GM19035 (cell line): ENCODE results near the gene IRF7.

Experiments
- ATAC-seq: cut with Tn5 transposase; IDR thresholded peaks from one replicate; pipeline ENCODE4 v1.9.1; 2021; ENCODE audit not compliant: unreplicated experiment

IRF7 gene

DNA sequence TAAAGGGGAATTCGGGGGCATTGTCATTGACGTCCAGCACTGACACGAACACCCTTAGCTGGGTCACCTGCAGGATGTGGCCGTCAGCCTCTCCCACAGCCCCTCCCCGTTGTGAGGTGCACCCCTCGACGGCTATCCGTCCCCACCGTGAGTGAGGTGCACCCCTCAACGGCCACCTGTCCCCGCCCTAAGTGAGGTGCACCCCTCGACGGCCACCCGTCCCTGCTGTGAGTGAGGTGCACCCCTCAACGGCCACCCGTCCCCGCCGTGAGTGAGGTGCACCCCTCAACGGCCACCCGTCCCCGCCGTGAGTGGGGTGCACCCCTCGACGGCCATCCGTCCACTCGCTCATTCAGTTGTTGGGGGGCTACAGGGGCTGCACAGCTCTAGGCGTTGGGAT is 6.1 kb upstream of the IRF7 start:
- no peak for ATAC-seq

GRCh38 chr11:620935-621814 is 5.4 kb upstream of the IRF7 start:
- no peak for ATAC-seq

DNA sequence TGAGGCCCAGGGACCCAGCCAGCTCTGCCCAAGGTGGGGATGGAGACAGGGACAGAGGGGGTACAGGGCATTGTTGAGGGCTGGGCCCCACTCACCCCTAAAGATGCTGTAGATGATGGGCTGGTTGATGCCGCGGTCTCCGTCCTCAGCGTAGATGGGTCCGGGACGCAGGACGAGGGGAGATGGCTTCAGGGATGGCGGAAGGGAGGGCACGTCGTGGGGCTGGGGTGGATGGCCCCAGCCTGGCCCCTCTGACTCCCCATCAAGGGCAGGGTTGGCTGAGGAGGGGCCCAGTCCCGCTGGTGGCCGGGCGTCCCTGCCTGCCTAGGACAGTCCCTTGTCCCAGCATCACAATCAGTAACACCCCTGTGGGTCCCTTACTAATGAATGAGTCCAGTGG is 4.5 kb upstream of the IRF7 start:
- no peak for ATAC-seq

- no peak for ATAC-seq
Measured at GRCh38 chr11:619628-620050, 3.9 kb upstream of the IRF7 start.

DNA sequence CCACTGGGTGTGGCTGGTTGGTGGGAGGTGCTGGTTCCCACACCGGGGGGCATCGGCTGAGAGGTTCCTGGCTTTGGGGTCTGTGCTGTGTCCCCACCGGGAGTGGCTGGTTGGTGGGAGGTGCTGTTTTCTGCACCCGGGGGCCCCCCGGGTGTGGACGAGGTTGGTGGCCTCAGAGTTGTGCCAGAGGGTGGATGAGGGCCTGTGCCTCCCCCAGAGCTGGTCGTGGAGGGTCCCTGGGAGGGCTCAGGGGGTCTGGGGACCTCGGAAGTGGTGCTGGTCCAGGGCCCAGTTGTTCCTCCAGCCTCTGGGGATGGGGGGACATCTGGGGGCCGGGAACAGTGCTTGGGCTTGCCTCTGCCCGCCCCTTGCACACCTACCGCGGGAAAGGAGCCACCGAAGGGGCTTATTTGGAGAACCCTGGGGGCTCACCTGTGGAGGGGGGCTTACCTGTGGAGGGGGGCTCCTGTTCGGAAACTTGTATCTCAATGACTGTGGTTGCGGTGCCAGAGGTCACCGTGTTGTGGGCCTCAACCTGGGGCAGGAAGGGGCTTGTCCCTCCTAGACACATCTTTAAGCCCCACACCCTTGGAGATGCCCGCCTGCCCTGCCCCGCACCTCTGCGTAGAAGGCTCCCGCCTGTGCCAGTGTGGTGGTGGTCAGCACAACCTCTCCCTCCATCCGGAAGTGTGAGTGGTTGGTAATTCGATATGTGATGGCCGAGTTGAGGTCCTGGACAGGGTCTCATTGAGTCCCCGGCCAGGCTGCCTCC is 3.3 kb upstream of the IRF7 start:
- no peak for ATAC-seq

DNA sequence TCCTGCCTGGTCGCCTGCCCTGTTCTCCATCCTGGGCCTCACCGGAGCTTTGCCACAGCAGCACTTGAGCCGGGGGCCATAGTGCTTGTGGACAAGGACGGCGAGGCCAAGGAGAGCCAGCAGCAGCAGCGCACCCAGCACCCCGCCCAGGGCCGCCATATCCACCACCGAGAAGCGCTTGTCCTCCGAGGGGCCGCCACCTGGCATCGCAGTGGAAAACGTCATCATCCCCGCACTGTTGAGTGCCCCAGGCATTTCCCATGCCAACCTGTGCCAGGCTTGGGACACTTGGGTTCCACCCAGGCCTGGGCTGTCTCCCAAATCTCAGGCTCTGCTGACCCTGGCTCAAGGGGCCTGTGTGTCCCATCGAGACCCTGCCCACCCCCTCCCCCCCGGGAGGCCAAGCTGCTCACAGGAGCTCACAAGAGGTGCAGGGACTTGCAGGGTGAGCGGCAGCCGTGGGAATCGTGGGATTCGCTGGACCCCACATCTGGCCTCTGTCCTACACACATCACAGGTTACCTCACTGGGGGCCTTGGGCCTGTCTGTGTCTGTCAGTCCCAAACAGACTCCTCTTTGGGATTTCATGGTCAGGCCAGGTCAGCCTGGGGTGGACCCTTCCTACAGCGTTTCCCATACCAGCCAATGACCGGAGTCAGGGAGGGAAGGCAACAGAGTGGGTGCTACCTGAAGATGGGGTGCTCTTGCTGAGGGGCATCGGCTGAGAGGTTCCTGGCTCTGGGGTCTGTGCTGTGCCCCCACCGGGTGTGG is 2.3 kb upstream of the IRF7 start:
- ATAC-seq, result no peak

GRCh38 chr11:617199-617911 is 1.6 kb upstream of the IRF7 start:
- ATAC-seq, result no peak

DNA sequence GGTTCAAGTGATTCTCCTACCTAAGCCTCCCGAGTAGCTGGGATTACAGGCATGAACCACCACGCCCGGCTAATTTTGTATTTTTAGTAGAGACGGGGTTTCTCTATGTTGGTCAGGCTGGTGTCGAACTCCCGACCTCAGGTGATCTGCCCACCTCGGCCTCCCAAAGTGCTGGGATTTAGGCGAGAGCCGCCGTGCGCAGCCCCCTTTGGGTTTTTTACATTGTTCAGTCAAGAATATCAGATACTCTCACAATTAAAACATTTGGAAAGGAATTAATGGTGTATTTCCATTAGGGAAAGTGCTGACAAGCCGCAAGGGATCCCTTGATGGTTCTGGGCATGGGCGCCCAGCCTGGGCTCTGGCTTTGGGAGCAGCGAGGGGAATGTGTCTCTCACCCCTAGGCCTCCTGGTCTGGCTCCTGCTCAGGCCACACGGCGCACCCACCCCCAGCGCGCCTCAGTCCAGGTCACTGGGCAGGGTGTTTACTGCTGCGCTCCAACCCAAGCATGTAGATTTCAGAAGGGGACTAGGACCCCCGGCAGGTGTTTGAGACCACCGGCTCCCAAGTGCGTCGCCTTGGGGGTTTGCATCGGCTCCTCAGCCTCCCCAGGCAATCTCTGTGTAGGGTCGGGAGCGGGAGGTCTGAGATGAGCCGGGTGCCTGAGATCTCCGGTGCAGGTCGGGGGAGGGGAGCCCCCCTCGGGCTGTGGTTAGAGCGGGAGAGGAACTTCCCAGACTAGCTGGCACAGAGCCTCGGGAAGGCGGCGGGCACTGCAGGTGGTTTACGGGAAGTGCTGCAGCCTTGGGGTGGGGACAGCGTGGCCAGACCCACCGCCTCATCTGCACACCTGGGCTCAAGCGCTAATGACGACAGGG is 809 bp upstream of the IRF7 start:
- no peak for ATAC-seq

- ATAC-seq, result no peak
Measured at GRCh38 chr11:614623-615503, 887 bp downstream of the IRF7 start.

GRCh38 chr11:614021-614622 is 1.6 kb downstream of the IRF7 start:
- no peak for ATAC-seq

DNA sequence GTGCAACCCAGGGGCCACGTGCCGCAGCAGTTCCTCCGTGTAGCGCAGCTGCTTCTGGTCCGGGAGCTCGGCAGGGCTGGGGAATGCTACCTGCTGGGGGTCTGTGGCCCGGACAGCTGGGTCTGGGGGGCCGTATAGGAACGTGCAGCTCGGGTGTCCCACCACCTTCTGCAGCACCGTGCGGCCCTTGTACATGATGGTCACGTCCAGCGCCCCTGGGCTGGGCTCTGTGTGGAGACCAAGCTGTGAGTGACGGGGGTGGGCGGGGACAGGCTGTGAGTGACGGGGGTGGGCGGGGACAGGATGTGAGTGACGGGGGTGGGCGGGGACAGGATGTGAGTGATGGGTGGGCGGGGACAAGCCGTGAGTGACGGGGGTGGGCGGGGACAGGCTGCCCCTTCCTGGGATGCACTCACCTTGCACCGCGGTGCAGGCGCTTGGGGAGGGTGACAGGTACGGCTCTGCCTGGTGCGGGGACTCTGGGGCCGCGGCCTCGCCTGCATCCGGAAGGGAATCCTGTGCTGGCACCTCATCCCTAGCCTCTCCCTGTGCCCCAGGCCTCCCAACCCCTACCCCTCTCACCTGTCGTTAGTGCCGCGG is 2.3 kb downstream of the IRF7 start:
- ATAC-seq, result no peak

- ATAC-seq, result no peak
Measured at GRCh38 chr11:612961-613300, 2.8 kb downstream of the IRF7 start.

DNA sequence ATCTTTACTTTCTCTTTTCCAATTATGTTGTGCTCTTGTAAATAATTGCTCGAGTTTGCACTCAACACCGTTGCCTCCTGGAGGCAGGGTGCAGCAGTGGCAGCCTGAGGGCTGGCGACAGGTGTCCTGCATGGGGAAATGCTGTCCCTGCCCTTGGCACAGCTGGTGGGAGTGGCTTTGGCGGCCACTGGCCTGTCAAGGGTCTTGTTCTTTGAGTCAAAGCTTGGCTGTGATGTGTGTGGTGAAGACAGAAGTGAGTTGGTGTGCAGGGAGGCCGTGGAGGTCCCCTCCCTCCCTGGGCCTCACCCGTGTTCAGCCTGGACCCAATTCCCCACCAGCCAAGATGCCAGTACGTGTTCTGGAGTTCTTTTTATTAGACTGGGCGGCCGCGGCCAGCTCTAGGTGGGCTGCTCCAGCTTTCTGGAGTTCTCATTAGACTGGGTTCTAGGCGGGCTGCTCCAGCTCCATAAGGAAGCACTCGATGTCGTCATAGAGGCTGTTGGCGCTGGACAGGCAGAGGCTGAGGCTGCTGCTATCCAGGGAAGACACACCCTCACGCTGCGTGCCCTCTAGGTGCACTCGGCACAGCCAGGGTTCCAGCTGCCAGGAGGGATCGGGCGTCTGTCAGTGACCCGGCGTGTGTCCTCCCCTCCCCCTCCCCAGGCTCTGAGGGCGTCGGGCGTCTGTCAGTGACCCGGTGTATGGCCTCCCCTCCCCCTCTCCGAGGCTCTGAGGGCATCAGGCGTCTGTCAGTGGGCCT is 3.4 kb downstream of the IRF7 start:
- no peak for ATAC-seq

DNA sequence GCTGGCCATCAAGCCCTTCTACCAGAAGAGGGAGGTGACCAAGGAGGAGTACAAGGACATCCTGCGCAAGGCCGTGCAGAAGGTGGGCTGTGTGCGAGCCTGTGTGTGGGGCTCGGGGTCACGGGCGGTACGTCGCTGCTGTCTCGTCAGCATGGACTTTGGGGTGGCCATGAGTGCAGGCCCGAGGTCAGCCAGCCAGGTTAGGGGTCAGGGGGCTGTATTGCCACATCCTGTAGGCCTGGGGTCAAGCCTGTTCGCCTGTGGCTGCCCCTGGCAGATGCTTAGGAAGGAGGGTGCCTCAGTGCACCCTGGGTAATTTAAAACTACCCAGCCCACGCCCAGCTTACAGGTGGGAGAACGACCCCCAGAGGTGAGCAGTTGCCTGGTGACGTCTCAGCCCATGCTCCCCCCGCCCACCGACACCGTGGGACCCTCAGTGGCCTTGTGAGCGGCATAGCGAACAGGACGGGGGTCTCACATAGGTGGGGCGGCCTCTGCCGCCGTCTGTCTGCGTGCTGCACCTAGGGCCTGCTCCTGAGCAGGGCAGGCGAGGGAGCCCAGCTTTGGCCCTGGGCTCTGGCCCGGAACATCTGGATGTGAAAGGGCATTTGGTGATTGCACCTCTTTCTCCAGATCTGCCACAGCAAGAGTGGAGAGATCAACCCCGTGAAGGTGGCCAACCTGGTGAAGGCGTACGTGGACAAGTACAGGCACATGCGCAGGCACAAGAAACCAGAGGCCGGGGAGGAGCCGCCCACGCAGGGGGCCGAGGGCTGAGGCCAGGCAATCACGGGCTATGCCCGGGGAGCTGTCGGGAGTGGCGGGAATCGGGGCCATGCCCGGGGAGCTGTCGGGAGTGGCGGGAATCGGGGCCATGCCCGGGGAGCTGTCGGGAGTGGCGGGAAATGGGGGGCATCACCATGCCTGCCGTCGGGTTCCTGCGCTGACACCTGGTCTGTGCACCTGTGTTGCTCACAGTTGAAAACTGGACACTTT is 4.5 kb downstream of the IRF7 start:
- no peak for ATAC-seq

- ATAC-seq, result no peak
Measured at GRCh38 chr11:610146-610801, 5.5 kb downstream of the IRF7 start.

GRCh38 chr11:609341-609811 is 6.4 kb downstream of the IRF7 start:
- no peak for ATAC-seq
